Activated CD4-positive, alpha-beta T cell treated with anti-CD3 and anti-CD28 coated beads, Interleukin-2, amount 50 U/mL, for 24 hours (primary cell): Measurements from ENCODE around the gene HNRNPAB.

ENCODE experiments used
- DNase-seq, 2 donors: peaks; one replicate each; pipeline ENCODE4 v3.0.0-alpha.2; 2020; ENCODE audit warnings: low read depth in 1 of 2, low spot score in 1 of 2

HNRNPAB gene

DNA sequence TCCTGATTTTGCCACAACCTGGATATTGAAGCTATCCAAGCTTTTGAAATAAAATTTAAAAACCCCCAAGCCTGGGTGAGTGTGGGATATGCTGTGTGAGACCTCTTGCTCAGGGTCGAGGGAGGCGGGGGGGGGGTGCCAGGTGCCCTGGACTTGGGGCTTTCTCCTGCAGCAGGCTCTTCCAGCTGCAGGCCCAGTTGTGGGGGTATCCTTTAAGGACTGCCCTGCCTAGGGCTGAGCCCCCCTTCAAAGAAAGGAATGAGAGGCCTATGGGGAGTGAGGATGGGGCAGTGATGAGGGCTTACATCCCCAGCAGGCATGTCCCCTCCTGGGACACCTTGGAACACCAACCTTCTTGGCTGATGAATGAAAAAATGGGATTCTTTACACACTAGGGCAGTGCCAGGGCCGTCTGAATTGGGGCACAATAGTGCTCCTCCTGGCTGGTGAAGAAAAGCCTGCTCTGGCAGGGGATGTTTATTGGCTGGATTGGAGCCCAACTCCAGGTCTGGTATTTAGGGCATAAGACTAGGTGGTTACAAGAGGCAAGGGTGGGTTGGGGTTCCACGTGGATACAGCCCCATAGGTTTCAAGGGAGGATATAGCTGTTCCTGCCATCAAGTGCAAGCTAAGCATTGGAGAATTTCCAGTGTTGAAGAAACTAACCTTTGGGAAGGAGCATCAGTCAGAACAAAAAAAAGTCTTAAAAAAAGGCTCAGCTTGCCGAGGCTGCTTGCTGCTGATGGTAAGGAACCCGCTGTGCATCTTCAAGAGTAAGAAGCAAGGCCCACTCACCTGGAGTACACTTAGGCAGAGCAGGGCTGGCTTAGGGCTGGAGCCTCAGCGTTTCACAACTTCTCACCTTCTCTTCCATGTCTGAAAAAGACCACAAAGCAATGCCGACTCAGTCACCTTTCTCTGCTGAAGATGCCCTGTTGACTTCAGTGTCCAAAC, 7.0 kb downstream of the HNRNPAB start:
- no peak for DNase-seq

DNA sequence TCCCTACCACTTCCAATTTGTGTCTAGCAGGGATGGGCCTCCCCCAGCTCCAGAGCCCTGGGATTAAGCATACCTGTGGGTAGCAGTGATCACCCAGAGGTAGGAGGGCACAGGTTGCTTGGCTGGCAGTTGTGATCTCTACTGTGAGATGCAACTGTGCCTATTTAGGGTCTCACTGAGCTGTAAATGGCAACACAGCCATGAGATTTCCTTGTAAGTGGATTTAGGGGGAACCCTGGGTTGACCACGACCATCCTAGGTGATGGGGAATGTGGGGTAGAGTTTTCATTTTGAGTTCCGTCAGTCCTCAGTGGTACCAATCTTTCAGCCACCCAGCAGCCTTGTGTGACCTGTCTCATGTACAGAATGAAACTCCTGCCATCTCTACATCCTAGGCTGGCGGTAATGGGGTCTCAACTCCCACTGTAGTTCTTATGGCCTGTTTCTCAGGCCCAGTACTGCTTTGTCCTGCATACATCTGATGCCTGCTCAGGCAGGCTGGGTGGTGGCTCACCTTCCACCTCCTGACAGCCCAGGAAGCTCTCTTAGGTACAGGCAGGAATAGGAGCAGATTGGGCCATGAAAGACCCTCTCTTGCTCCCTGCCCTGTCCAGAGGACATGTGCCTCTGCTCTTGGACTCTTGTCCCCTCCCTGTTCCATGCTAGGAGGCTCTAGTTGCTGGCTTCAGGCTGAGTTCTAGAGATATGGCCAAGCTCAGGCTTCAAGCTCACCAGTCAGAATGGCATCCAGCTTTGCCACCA, 8.1 kb downstream of the HNRNPAB start:
- no peak for DNase-seq

DNA sequence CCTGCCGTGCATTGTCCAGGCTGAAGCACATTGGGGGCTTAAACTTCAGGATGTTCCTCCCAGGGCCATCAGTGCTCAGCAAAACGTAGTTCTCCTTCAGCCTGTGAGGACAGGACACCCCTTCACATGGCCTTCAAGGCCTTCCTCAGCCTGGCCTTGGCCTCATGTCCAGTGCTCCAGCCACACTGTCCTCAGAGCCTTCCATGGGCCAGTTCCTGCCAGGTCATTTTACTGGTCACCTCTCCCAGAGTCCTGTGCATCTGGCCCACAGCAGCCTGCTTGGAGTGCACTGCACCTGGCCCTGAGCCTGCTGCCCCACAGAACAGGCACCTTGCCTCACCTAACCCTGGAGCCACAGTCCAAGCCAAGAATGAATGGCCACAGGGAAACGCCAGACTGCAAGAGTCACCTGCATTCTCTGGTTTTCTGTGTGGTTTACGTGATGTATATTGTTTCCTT, 8.7 kb downstream of the HNRNPAB start:
- DNase-seq: no peak

DNA sequence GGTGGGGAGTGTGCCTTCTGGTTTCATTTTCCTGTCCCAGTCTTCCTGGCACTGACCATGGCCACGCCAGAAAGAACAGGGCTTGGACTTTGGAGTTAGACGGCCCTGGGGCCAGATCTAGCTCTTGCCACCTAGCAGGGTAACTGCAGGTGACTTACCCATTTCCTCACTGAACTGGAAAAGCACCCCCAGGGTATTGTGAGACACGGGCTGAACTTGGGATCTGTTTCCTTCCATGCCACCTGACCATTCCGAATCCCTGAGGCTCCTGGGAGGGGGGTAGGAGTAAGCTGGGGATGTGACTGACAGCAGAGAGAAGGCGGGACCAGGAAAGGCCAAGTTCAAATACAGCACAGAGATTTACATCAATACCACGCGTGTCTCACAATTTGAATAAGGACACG, 9.4 kb downstream of the HNRNPAB start:
- DNase-seq: no peak

GRCh38 chr5:178214160-178214803, 9.9 kb downstream of the HNRNPAB start:
- DNase-seq: no peak

DNA sequence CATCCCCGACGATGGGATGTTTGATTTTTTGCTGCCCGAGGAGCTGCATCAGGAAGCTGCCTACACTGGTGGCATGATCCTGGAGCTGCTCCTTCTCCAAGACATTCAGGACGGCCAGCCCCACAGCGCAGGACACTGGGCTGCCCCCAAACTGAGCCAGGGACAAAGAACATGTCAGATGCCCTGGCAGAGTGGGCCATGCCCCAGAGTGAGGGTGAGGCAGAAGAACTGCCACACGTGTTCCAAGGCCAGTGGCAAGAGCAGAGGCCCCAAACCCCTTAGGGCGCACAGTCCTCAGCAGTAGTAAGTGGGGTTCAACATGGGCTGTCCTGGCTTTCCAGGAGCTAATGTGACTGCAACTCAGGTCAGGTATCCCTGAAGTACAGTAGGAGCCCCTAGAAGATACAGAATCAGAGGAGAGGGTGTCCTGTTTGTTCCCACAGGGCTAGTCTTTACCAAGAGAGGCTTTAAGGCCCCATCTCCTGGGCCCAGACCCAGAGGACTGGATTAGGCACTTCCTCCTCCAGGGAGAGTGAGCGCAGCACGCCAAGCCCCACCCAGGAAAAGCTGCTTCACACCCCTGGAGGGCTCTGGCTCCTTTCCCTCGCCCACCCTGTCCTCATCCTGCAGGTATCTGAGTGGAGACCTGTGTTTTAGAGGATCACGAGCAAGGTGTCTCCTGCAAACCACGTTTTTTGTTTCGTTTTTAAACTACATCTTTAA, 11.1 kb downstream of the HNRNPAB start:
- DNase-seq: no peak

GRCh38 chr5:178216088-178216534, 11.8 kb downstream of the HNRNPAB start:
- no peak for DNase-seq

- no peak for DNase-seq
Measured at GRCh38 chr5:178216779-178217178, 12.4 kb downstream of the HNRNPAB start.

DNA sequence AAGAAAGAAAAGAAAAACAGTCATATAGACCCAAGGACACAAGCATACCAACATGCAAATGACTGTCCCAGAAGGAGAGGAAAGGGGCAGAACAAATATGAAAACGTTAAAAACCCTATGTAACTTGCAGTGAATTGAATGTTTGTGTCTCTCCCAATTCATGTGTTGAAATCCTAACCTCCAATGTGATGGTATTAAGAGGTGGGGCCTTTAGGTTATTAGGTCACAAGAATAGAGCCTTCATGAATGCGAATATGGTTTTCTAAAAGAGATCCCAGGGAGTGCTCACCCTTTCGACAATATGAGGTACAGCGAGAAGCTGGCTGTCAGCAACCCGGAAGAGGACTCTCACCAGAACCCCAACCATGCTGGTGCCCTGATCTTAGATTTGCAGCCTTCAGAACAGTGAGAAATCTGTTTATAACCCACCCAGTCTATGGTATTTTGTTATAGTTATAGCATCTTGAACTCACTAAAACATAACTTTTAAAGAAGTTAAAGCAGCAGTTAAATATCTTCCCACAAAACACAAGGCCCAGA, 14.0 kb downstream of the HNRNPAB start:
- DNase-seq: no peak

- DNase-seq: no peak
Measured at GRCh38 chr5:178218827-178219226, 14.5 kb downstream of the HNRNPAB start.

DNA sequence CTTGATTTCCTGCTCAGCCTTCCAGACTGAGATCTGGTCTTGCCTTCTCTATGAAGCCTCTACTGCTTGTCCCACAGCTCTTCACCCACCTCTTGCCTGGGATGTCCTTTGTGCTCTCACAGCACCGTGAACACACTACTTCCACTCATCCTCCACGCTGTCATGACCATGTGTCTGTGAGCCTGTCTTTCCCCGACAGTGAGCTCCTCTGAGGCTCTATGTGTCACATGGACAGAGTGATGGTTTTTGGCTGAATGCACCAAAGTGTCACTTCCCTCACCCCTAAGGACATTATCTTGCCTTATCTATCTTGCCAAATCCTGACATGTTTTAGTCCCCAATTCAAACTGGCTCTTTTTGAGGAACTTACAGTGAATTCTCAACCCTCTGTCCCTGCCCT, 16.9 kb downstream of the HNRNPAB start:
- DNase-seq: no peak

GRCh38 chr5:178221853-178222252, 17.5 kb downstream of the HNRNPAB start:
- DNase-seq: no peak

DNA sequence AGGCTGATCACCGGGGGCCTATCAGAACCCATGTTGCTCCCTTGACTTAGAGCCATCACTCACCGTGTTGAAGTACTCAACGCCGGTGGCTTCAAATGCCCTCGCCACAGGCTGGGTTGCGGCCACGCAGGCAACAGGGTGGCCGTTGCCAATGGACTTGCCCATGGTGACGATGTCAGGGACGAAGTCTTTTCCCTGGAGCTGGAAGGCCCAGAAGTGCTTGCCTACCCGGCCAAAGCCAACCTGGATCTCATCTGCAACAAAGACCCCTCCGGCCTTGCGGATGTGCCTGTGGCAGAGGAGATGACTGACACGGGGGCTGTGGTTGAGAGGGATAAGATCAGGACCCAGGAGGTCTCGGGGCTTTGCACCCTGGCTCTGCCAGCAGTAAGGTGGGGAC, 18.0 kb downstream of the HNRNPAB start:
- no peak for DNase-seq

- no peak for DNase-seq
Measured at GRCh38 chr5:178223196-178223773, 19.0 kb downstream of the HNRNPAB start.

DNA sequence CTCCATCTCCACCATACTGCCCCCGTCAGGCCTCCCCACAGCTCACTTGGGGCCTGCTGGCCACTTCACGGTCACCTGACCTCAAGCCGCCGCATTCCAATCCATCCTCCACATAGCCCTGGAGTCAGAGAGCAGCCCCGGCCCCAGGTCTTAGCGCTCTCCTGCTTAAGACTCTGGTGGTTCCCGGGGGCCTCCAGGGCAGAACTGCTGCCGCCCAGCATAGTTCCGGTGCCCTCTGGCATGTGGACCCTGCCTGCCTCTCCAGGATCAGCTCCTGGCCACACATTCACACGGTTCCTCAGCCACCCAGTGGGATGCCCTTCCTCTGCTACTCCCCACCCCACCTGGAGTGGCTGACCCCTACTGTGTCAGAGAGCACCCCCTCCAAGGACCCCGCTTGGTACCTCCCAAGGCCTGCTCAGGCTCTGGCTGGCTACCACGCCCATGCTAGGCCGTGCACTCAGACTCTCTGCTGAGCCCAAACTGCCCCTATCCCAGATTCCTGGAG, 19.5 kb downstream of the HNRNPAB start:
- DNase-seq: no peak

GRCh38 chr5:178224403-178224802, 20.1 kb downstream of the HNRNPAB start:
- no peak for DNase-seq

DNA sequence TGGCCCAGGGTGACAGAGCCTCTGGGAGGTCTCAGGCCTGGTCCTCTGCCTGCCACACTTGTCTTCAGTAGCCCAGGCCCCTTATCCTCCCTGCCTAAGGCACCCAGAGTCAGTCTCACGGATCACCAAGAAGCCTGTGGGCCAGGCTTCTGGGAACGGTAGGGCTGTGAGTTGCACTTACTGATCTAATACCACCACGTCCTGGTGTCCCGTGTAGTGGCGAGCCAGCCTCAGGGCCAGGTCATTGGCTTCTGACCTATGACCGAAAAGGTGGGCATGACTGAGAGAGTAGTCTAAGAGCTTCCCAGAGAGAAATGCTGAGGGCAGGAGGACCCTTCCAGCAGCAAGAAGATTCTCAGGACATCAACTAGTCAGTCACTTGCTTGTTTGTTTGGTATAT, 20.8 kb downstream of the HNRNPAB start:
- DNase-seq: no peak

- no peak for DNase-seq
Measured at GRCh38 chr5:178227138-178227659, 22.9 kb downstream of the HNRNPAB start.

- DNase-seq: no peak
Measured at GRCh38 chr5:178227929-178228328, 23.6 kb downstream of the HNRNPAB start.

GRCh38 chr5:178228609-178229008, 24.3 kb downstream of the HNRNPAB start:
- no peak for DNase-seq
